RWPE1 (cell line): ENCODE data around the gene USP24.

Source experiments
- CTCF ChIA-PET: fragments of 350-600 bp; sonication (Branson Sonifier 250); formaldehyde crosslinking; extraction: SDS; loops from one replicate; lab custom pipeline; 2021; lab: Yijun Ruan, JAX
- POLR2A ChIA-PET: fragments of 400-600 bp; formaldehyde crosslinking; extraction: SDS; loops from one replicate; lab custom pipeline; 2020; ENCODE audit warnings: antibody characterized with exemption; ENCODE audit not compliant: low non-redundant PET; lab: Yijun Ruan, JAX
- DNase-seq: peaks from one replicate; pipeline ENCODE4 v3.0.0; 2012; ENCODE audit warnings: low spot score
- H3K27ac ChIP-seq: fragments of 450-650 bp; 2 replicates; pipeline ENCODE4 v1.5.1; 2017
- TF ChIP-seq, protein P1 (sequence below): fragments of 450-650 bp; conservative IDR thresholded peaks from 2 replicates; pipeline ENCODE4 v1.5.1; 2017; ENCODE audit warnings: low read depth, mild to moderate bottlenecking

USP24 gene

GRCh38 chr1:55169126-55169525, 46.0 kb downstream of the USP24 start:
- TF ChIP-seq, protein P1, sequence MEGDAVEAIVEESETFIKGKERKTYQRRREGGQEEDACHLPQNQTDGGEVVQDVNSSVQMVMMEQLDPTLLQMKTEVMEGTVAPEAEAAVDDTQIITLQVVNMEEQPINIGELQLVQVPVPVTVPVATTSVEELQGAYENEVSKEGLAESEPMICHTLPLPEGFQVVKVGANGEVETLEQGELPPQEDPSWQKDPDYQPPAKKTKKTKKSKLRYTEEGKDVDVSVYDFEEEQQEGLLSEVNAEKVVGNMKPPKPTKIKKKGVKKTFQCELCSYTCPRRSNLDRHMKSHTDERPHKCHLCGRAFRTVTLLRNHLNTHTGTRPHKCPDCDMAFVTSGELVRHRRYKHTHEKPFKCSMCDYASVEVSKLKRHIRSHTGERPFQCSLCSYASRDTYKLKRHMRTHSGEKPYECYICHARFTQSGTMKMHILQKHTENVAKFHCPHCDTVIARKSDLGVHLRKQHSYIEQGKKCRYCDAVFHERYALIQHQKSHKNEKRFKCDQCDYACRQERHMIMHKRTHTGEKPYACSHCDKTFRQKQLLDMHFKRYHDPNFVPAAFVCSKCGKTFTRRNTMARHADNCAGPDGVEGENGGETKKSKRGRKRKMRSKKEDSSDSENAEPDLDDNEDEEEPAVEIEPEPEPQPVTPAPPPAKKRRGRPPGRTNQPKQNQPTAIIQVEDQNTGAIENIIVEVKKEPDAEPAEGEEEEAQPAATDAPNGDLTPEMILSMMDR, result no peak
- ChIA-PET POLR2A (no interaction called here), CTCF (no interaction called here)
- H3K27ac ChIP-seq, result no peak overlapping the region
- no peak for DNase-seq

- CTCF ChIA-PET, result no interaction called here
- TF ChIP-seq, protein P1, result no peak
- no peak overlapping the region for H3K27ac ChIP-seq
- POLR2A ChIA-PET, result no interaction called here
- DNase-seq, result no peak
Observed at GRCh38 chr1:55168353-55168752, 46.8 kb downstream of the USP24 start.

DNA sequence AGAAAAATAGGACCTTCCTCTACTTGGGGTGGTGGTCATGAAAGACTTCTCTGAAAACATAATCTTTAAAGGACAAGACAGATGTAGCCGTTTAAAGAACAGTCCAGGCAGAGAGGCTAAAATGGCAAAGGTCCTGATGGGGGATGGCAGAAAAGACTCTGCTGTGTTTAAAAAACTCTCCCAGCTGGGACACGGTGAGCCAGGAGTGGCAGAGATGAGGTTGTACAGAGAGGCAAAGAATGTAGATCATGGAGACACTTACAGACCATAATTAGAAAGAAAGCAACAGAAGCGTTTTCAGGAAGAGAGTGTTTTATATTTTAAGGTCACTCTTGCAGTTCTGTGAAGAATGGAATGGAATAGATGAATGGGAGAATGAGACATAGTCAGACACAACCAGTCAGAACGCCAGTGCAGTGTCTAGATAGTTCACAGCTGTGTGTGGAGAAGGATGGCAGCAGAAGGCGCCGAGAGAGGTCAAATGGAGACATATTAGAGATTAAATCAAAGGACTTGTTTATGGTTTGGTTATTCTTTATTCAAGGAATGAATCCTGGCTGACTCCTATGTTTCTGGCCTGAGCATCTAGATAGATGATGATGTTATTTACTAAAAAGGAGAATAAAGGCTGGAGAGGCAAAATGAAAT, 47.8 kb downstream of the USP24 start:
- TF ChIP-seq, protein P1, result no peak
- CTCF ChIA-PET, result interaction anchor here (0.8 kb wide), 1 partner anchor 24 kb away, joined by 3 read pairs; no protein-coding TSS in a partner anchor
- DNase-seq, result no peak
- POLR2A ChIA-PET, result no interaction called here
- H3K27ac ChIP-seq, result no peak overlapping the region

DNA sequence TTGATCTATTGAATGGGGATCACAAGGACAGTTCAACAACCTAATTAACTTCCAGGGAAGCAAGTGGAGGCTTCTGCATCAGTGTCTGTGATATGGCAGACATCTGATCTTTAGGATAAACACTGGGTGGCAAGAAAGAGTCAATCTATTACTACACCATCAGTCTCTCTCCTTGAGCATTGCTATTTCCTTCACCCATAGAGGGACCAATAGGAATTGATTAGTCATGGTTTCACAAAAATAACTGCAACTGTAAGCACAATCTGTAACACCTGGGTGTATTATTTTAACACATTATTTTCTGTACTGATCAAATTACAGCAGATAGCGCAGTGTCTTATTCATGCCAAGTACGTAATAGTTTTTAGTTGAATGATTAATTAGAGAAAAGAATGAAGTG, 50.3 kb downstream of the USP24 start:
- ChIA-PET CTCF (interaction anchor here (0.6 to 0.7 kb wide), 2 partner anchors 12 to 15 kb away, joined by 3 read pairs; no protein-coding TSS in a partner anchor), POLR2A (no interaction called here)
- TF ChIP-seq, protein P1, result no peak
- no peak overlapping the region for H3K27ac ChIP-seq
- DNase-seq, result no peak

DNA sequence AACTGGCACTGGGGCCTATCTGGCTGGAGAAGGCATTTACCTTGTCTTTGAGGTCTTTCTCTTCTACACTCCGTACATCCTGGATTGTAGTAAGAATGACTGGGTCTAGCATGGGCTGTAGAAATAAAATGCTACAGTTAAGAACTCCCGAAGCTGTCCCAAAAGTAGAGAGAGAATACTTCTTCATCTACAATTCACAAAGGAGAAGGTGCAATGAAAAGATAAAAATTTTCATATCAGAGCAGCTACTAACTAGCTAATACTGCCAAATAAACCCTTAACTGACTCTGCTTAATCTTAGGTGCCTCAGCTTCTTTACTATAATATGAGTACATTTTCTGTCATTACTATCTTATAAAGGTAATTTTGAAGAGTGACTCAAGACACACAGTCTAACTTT, 55.6 kb downstream of the USP24 start:
- H3K27ac ChIP-seq, result no peak overlapping the region
- TF ChIP-seq, protein P1, result no peak
- DNase-seq, result no peak
- POLR2A ChIA-PET, result no interaction called here
- CTCF ChIA-PET, result no interaction called here

DNA sequence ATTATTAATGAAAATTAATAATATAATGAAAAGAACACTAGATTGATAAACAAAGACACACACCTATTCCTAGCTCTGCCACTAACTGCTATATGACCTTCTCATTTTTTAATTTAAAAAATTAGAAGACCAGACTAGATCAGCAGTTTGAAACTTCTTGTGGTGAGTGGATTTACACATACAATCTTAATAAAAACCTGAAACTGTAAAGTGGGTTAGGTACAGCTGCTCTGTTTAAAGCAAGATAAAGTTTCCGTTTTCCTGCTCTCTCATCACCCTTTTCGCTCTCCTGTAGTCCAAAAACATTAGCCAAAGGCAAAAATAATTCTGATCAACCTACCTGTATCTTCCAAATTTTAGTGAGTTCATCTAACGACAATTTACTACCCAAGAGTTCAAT, 58.6 kb downstream of the USP24 start:
- TF ChIP-seq, protein P1, result no peak
- ChIA-PET POLR2A (no interaction called here), CTCF (no interaction called here)
- DNase-seq, result no peak
- H3K27ac ChIP-seq, result no peak overlapping the region
